HCT116 (cell line): Measurements from ENCODE around the gene ADAMTS5. TPM values are rescaled to one million over a fixed set of nuclear protein-coding genes. Genes with fewer than 3 reads are reported as not detected.

Source experiments
- ATAC-seq: fragments of 200-7000 bp; cut with Tn5 transposase; 2 replicates; pipeline ENCODE4 v1.9.1; 2020; ENCODE audit warnings: mild to moderate bottlenecking, moderate library complexity
- BruUV-seq: library from RNA; stranded (reverse); fragments of 400-500 nt; replicated peaks from 2 replicates; lab custom pipeline; 2021; lab: Mats Ljungman, UMichigan
- CTCF ChIA-PET: fragments of 300-600 bp; sonication (Branson Sonifier 250); formaldehyde crosslinking; loops from one replicate; lab custom pipeline; 2021; ENCODE audit warnings: antibody characterized with exemption; lab: Charles Lee
- POLR2A ChIA-PET: fragments of 300-600, 350-600 bp; sonication (Branson Sonifier 250); formaldehyde crosslinking; loops from one replicate; lab custom pipeline; 2021; ENCODE audit warnings: antibody characterized with exemption; lab: Charles Lee
- RAD21 ChIA-PET, 2 experiments: fragments of 300-600 bp; sonication (Branson Sonifier 250); formaldehyde crosslinking; loops; one replicate each; lab custom pipeline; 2023; ENCODE audit warnings: low total read pairs in 2 of 2; ENCODE audit not compliant: uncharacterized antibody in 2 of 2, unreplicated experiment in 2 of 2, low non-redundant PET in 1 of 2; lab: Charles Lee
- DNase-seq: peaks from one replicate; pipeline ENCODE4 v3.0.0-alpha.2; 2010; ENCODE audit warnings: low read depth, low spot score
- H2AFZ ChIP-seq: fragments of 200-600 bp; shearing (Covaris generic), sonication (generic); 2 replicates; pipeline ENCODE4 v1.6.1; 2017; ENCODE audit warnings: low read depth, mixed run types, mixed read lengths, antibody characterized with exemption, low read length; ENCODE audit not compliant: poor library complexity, severe bottlenecking
- H3K27ac ChIP-seq: 2 replicates; pipeline ENCODE4 v1.5.1; 2012; ENCODE audit warnings: low read depth, low read length
- H3K27me3 ChIP-seq: fragments of 200-600 bp; sonication (generic); 2 replicates; pipeline ENCODE4 v1.6.1; 2016; ENCODE audit warnings: mixed run types, low read length, mixed read lengths; ENCODE audit not compliant: insufficient read depth
- H3K36me3 ChIP-seq, 2 experiments: fragments of 200-500 bp in 1 of 2; fragments of 200-600 bp in 1 of 2; sonication (Bioruptor generic) in 1 of 2; sonication (generic) in 1 of 2; 2 replicates each; pipeline versions ENCODE4 v1.5.1 to v1.6.1; 2014 to 2016; ENCODE audit warnings: low read length in 2 of 2, inconsistent platforms in 1 of 2, mixed read lengths in 1 of 2, mixed run types in 1 of 2; ENCODE audit not compliant: insufficient read depth in 2 of 2, control insufficient read depth in 1 of 2
- H3K4me1 ChIP-seq, 2 experiments: fragments of 200-600 bp in 1 of 2; sonication (generic) in 1 of 2; 2 replicates each; pipeline versions ENCODE4 v1.5.1 to v1.6.1; 2012 to 2017; ENCODE audit warnings: low read length in 2 of 2, inconsistent platforms in 1 of 2, mild to moderate bottlenecking in 1 of 2, mixed read lengths in 1 of 2, mixed run types in 1 of 2, moderate library complexity in 1 of 2; ENCODE audit not compliant: insufficient read depth in 2 of 2, control insufficient read depth in 1 of 2
- H3K4me2 ChIP-seq: fragments of 200-600 bp; sonication (generic); 2 replicates; pipeline ENCODE4 v1.6.1; 2017; ENCODE audit warnings: mixed run types, low read length, mixed read lengths
- H3K4me3 ChIP-seq, 2 experiments: fragments of 200-600 bp in 1 of 2; sonication (generic) in 1 of 2; replicated peaks in 1 of 2; 2 replicates each; pipeline ENCODE4 v1.5.1; 2011 to 2016; ENCODE audit warnings: low read length in 2 of 2, control low read depth in 1 of 2, low read depth in 1 of 2, mild to moderate bottlenecking in 1 of 2, mixed read lengths in 1 of 2, mixed run types in 1 of 2
- H3K79me2 ChIP-seq: fragments of 200-600 bp; sonication (generic); 2 replicates; pipeline ENCODE4 v1.6.1; 2017; ENCODE audit warnings: mild to moderate bottlenecking, mixed run types, low read length, moderate library complexity, mixed read lengths; ENCODE audit not compliant: insufficient read depth
- H3K9ac ChIP-seq: fragments of 200-600 bp; sonication (generic); 2 replicates; pipeline ENCODE4 v1.6.1; 2016; ENCODE audit warnings: low read length, mixed read lengths
- H3K9me2 ChIP-seq: fragments of 200-600 bp; sonication (generic), shearing (Covaris generic); 2 replicates; pipeline ENCODE4 v1.6.1; 2017; ENCODE audit warnings: mixed run types, mild to moderate bottlenecking, moderate library complexity; ENCODE audit not compliant: insufficient read depth
- H3K9me3 ChIP-seq, 2 experiments: fragments of 200-500 bp in 1 of 2; fragments of 200-600 bp in 1 of 2; sonication (Bioruptor generic) in 1 of 2; sonication (generic) in 1 of 2; 2 replicates each; pipeline ENCODE4 v1.6.1; 2014 to 2017; ENCODE audit warnings: low read length in 2 of 2, mixed read lengths in 2 of 2, inconsistent platforms in 1 of 2, low read depth in 1 of 2, mild to moderate bottlenecking in 1 of 2, mixed run types in 1 of 2, moderate library complexity in 1 of 2; ENCODE audit not compliant: control insufficient read depth in 1 of 2, insufficient read depth in 1 of 2
- H4K20me1 ChIP-seq: fragments of 200-600 bp; sonication (generic), shearing (Covaris generic); 2 replicates; pipeline ENCODE4 v1.6.1; 2017; ENCODE audit warnings: mixed run types, mild to moderate bottlenecking, moderate library complexity; ENCODE audit not compliant: insufficient read depth
- CBX3 ChIP-seq: IDR thresholded peaks from 2 replicates; pipeline ENCODE4 v1.6.1; 2012; ENCODE audit warnings: low read depth
- CEBPB ChIP-seq: IDR thresholded peaks from 2 replicates; pipeline ENCODE4 v1.6.1; 2012; ENCODE audit warnings: low read depth
- EGR1 ChIP-seq: IDR thresholded peaks from 2 replicates; pipeline ENCODE4 v1.6.1; 2012; ENCODE audit warnings: low read depth
- ELF1 ChIP-seq: IDR thresholded peaks from 2 replicates; pipeline ENCODE4 v1.6.1; 2012; ENCODE audit warnings: low read depth, borderline replicate concordance
- EZH2phosphoT487 ChIP-seq: fragments of 200-600 bp; IDR thresholded peaks from 2 replicates; pipeline ENCODE4 v1.6.1; 2018; ENCODE audit warnings: antibody characterized with exemption, borderline replicate concordance
- FOSL1 ChIP-seq: IDR thresholded peaks from 2 replicates; pipeline ENCODE4 v1.6.1; 2012; ENCODE audit warnings: low read depth
- JUND ChIP-seq: IDR thresholded peaks from 2 replicates; pipeline ENCODE4 v1.6.1; 2012
- POLR2A ChIP-seq: IDR thresholded peaks from 2 replicates; pipeline ENCODE4 v1.7.0; 2011; ENCODE audit warnings: borderline replicate concordance; ENCODE audit not compliant: insufficient read depth, insufficient read length; ENCODE audit errors: extremely low read depth
- POLR2AphosphoS5 ChIP-seq: IDR thresholded peaks from 2 replicates; pipeline ENCODE4 v1.6.1; 2011; ENCODE audit warnings: mild to moderate bottlenecking, low read depth, low read length, moderate library complexity
- RAD21 ChIP-seq: IDR thresholded peaks from 2 replicates; pipeline ENCODE4 v1.6.1; 2012; ENCODE audit warnings: low read depth, mild to moderate bottlenecking
- SIN3A ChIP-seq: IDR thresholded peaks from 2 replicates; pipeline ENCODE4 v1.6.1; 2012; ENCODE audit warnings: low read depth
- SP1 ChIP-seq: IDR thresholded peaks from 2 replicates; pipeline ENCODE4 v1.6.1; 2012; ENCODE audit warnings: low read depth
- TCF7L2 ChIP-seq: IDR thresholded peaks from 2 replicates; pipeline ENCODE4 v1.7.0; 2011; ENCODE audit warnings: borderline replicate concordance, inconsistent platforms; ENCODE audit not compliant: insufficient read depth, insufficient read length; ENCODE audit errors: extremely low read depth
- ZFX ChIP-seq: fragments of 450-650 bp; IDR thresholded peaks from 2 replicates; pipeline ENCODE4 v1.6.1; 2017
- ZNF274 ChIP-seq: fragments of 200-500 bp; sonication (Bioruptor generic); IDR thresholded peaks from 2 replicates; pipeline ENCODE4 v1.6.1; 2014; ENCODE audit warnings: mild to moderate bottlenecking, low read depth, low read length, inconsistent platforms
- intact Hi-C: fragments of 100-400 bp; cut with micrococcal nuclease; formaldehyde crosslinking; loops from 2 replicates; pipeline ENCODE4 v1.10.0; 2022
- total RNA-seq: library from RNA; stranded (reverse); gene quantifications from one replicate; pipeline ENCODE4 v1.2.1, GENCODE V29; 2021; ENCODE audit not compliant: unreplicated experiment
- TF ChIP-seq, protein P1 (sequence below), 3 experiments: fragments of 200-600 bp in 1 of 3; sonication (generic) in 1 of 3; IDR thresholded peaks in 2 of 3; conservative IDR thresholded peaks in 1 of 3; 2 replicates each; pipeline ENCODE4 v1.5.1; 2012 to 2017; ENCODE audit warnings: low read depth in 2 of 3, low read length in 2 of 3, antibody characterized with exemption in 1 of 3, borderline replicate concordance in 1 of 3, control low read depth in 1 of 3, mild to moderate bottlenecking in 1 of 3, mixed read lengths in 1 of 3, mixed run types in 1 of 3, moderate library complexity in 1 of 3; ENCODE audit not compliant: insufficient read depth in 1 of 3
- TF ChIP-seq, protein P2 (sequence below): IDR thresholded peaks from 2 replicates; pipeline ENCODE4 v1.6.1; 2012
- TF ChIP-seq, protein P3 (sequence below): IDR thresholded peaks from 2 replicates; pipeline ENCODE4 v1.6.1; 2012

Gene ADAMTS5
- total RNA-seq, 1 experiment from 2014 or later, result 0.02 TPM

DNA sequence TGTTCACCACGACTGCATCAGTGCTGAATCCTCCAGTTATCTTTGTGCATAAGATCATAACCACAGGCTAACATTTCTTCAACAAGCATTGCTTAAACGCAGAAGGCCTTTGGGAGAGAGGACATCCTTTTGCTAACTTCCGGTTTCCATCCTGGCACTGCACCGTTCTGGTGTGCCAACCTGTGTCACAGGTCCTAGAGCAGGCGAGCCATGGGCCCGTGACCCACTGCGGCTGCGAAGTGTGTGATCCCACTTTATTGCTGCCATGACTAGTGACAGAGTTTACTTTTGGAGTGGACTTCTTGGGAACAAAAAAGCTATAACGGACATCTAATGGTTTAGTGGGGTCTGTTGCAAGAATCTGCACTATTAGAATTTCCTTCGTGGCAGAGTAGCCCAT, 42.9 kb downstream of the ADAMTS5 start (continued):
- TF ChIP-seq, protein P1, sequence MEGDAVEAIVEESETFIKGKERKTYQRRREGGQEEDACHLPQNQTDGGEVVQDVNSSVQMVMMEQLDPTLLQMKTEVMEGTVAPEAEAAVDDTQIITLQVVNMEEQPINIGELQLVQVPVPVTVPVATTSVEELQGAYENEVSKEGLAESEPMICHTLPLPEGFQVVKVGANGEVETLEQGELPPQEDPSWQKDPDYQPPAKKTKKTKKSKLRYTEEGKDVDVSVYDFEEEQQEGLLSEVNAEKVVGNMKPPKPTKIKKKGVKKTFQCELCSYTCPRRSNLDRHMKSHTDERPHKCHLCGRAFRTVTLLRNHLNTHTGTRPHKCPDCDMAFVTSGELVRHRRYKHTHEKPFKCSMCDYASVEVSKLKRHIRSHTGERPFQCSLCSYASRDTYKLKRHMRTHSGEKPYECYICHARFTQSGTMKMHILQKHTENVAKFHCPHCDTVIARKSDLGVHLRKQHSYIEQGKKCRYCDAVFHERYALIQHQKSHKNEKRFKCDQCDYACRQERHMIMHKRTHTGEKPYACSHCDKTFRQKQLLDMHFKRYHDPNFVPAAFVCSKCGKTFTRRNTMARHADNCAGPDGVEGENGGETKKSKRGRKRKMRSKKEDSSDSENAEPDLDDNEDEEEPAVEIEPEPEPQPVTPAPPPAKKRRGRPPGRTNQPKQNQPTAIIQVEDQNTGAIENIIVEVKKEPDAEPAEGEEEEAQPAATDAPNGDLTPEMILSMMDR (IDR thresholded peaks at IDR 0.05 in 2 of 3, conservative IDR thresholded peaks at IDR 0.05 in 1 of 3; ENCODE audit: borderline replicate concordance in 1 of 3, insufficient read depth in 1 of 3, low read depth in 2 of 3, low read length in 2 of 3), result no peak
- TF ChIP-seq, protein P2, sequence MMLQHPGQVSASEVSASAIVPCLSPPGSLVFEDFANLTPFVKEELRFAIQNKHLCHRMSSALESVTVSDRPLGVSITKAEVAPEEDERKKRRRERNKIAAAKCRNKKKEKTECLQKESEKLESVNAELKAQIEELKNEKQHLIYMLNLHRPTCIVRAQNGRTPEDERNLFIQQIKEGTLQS, result no peak
- TF ChIP-seq ELF1 (no peak), SIN3A (no peak), ZFX (no peak), CBX3 (no peak), EZH2phosphoT487 (no peak), EGR1 (no peak), FOSL1 (no peak), SP1 (no peak), POLR2AphosphoS5 (no peak), ZNF274 (no peak), POLR2A (no peak), JUND (no peak)
- TF ChIP-seq, protein P3, sequence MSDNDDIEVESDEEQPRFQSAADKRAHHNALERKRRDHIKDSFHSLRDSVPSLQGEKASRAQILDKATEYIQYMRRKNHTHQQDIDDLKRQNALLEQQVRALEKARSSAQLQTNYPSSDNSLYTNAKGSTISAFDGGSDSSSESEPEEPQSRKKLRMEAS, result no peak
- TF ChIP-seq, all 23 proteins: peak for 0

DNA sequence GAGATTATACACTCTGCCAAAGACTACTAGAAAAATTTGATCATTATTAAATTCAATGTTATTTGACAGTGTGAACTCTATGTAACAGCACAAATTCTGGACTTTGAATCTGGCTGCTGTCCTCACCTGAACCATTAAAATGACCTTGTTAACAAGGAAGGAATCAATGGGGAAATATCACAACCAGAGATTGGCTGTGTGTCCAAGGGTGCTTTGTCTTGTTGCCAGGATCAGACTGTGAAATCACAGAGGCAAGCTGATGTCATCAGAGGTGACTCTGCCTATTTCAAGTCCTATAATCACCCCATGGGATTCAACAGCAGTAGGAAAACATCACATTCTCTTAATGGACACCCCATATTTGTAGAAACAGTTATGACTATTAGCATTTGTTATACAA, 46.8 kb downstream of the ADAMTS5 start:
- Histone ChIP-seq H3K4me2 (no peak overlapping the region), H3K36me3 (no peaks in the 10 kb centered on the region), H3K9me3 (peaks cover 3 to 19% of the 10 kb centered on the region in 2 experiments; a peak in 2 of 4 replicates), H3K27me3 (no peaks in the 10 kb centered on the region), H4K20me1 (no peaks in the 10 kb centered on the region), H2AFZ (no peak overlapping the region), H3K79me2 (no peaks in the 10 kb centered on the region), H3K27ac (no peak overlapping the region), H3K4me1 (no peaks in the 10 kb centered on the region), H3K4me3 (no peak overlapping the region), H3K9ac (no peak overlapping the region), H3K9me2 (no peaks in the 10 kb centered on the region)
- ChIA-PET POLR2A (no interaction called here), RAD21 (no interaction called here), CTCF (no interaction called here)
- intact Hi-C loops, result no loop called here
- no peak for ATAC-seq
- TF ChIP-seq, protein P1 (IDR thresholded peaks at IDR 0.05 in 2 of 3, conservative IDR thresholded peaks at IDR 0.05 in 1 of 3; ENCODE audit: borderline replicate concordance in 1 of 3, insufficient read depth in 1 of 3, low read depth in 2 of 3, low read length in 2 of 3), result no peak
- TF ChIP-seq CEBPB, result no peak
- no peak for TF ChIP-seq RAD21
- no peak for TF ChIP-seq SIN3A
- no peak for TF ChIP-seq TCF7L2
- TF ChIP-seq ZNF274, result no peak
- TF ChIP-seq ZFX, result no peak
- no peak for TF ChIP-seq EGR1
- no peak for TF ChIP-seq FOSL1
- TF ChIP-seq JUND, result no peak
- TF ChIP-seq SP1, result no peak
- TF ChIP-seq POLR2A, result no peak
- DNase-seq, result no peak
- BruUV-seq, result no TSS peak
